ENCODE results near the gene RAC3.

The RAC3 gene

DNA sequence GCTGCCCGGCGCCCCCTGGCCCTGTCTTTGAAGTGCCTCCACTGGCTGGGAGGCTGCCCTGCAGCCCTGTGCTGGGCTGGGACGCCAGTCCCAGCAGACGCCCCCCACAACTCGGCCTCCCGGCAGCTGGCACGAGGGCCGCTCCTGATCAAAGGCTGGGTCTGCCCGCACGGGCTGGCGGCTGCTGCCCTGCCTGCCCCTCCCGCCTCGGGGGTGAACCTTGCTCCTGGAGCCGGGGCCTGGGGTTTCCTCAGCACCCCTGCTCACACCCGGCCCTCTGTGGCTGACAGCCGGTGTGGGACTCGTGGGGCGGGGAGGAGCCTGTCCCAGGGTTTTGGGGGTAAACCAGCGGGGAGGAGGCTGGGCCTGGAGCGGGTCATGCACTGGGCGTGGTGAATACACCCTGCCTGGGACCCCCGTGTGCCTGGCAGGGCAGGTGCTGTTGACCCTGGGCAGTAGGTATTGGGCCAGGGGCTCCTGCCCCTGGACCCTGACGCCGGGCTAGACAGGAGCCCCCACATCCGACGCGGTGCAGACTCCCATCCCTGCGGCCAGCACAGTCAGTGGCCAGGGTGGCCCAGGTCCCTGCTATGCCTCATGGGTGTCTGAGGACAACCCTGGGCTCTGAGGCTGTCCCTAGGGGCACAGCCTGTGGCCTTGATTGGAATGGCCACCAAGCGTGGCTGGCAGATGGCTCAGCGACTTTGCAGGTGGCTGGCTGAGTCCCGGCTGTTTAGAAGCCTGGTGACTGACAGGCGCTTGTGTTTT lies 30.5 kb upstream of the RAC3 start:
- Histone ChIP-seq H3K9me3 (ENCODE audit: control insufficient read depth, low read length) (no peaks in the 10 kb centered on the region), H3K27ac (ENCODE audit: low read depth, low read length, severe bottlenecking) (no peak overlapping the region), H3K4me1 (ENCODE audit: control insufficient read depth, insufficient read depth, low read length, poor library complexity, severe bottlenecking) (peaks cover 51% of the 10 kb centered on the region), H3K4me3 (ENCODE audit: extremely low read depth, insufficient read depth, low read length, poor library complexity, severe bottlenecking) (no peak overlapping the region), H3K36me3 (ENCODE audit: control insufficient read depth, insufficient read depth, low read length) (peaks cover 13% of the 10 kb centered on the region)
- WGBS, 2 experiments (ENCODE audit: insufficient coverage in 2 of 2): 93% methylated on average over 17 to 31 of the region's 32 CpGs

DNA sequence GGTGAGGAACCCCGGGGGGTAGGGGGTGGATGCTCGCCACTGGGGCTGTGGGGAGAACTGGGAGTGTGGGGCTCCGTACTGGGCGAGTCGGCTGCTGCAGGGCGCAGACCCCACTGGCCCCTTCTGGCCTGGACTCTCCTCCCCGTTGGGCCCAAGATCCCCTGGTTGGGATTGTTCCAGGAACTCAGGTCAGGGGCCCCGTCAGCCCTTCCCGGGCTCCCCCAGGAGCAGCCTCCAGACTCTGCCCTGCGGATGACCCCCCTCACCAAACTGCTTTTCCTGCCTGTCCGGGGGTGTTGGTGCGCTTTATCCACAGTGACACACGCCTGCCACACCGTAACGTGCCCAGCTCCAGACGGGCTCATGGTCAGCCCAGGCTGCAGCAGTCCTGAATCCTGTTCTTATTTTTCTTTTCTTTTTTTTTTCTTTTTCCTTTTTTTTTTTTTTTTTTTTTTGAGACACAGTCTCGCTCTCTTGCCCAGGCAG lies 29.9 kb upstream of the RAC3 start:
- no peaks in the 10 kb centered on the region for H3K9me3 ChIP-seq (ENCODE audit: control insufficient read depth, low read length)
- no peak overlapping the region for H3K27ac ChIP-seq (ENCODE audit: low read depth, low read length, severe bottlenecking)
- no peak overlapping the region for H3K4me3 ChIP-seq (ENCODE audit: extremely low read depth, insufficient read depth, low read length, poor library complexity, severe bottlenecking)
- WGBS, 2 experiments (ENCODE audit: insufficient coverage in 2 of 2): 89 to 93% methylated on average over 11 to 16 of the region's 17 CpGs
- peaks cover 8% of the 10 kb centered on the region for H3K36me3 ChIP-seq (ENCODE audit: control insufficient read depth, insufficient read depth, low read length)
- peaks cover 57% of the 10 kb centered on the region for H3K4me1 ChIP-seq (ENCODE audit: control insufficient read depth, insufficient read depth, low read length, poor library complexity, severe bottlenecking)

DNA sequence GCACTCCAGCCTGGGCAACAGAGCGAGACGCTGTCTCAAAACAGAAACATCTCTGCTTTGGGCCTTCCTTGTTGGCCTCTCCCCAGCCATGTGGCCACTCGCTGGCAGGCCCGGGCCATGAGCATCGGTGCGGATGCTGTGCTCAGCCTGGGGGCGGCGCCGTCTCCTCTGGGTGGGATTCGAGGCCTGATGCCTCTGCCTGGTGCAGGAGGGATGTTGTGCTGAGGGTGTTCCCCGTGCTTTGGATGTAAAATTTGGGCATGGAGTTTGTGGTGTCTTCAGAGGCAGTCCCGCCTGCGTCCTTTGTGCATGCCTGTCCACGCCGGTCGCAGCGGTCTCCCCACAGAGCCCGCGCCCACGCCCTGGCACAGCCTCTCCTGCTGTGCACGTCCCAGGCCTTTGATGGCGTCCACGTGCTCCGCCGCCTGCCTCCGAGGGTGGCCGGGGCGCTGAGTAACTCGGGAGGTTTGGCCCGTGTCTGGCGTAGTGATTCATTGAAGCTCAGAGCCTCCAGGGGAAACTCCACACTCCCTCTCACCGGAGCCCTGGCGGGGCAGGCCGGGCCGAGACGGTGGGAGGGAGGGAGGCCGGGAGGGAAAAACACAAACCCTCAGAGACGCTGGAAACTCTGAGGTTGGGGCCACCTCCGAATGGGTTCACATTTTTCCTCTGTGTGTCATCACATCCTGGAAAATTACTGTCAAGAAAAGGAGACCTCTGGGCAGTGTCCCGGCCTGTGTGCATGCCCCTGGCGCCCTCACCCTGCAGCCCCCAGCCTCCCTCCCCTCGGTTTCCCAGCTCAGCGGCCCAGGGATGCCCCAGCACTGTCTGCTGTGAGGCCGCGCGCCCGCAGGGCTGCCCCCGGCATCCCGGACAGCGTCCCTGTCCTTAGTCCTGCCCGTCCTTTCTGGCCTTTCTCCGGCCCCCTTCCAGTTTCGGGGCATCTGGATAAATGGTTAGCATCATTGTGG lies 27.8 kb upstream of the RAC3 start:
- 64 to 67% methylated on average over 34 to 47 of the region's 53 CpGs for WGBS, 2 experiments (ENCODE audit: insufficient coverage in 2 of 2)
- Histone ChIP-seq H3K27ac (ENCODE audit: low read depth, low read length, severe bottlenecking) (peak overlapping the region; percentile 90), H3K4me3 (ENCODE audit: extremely low read depth, insufficient read depth, low read length, poor library complexity, severe bottlenecking) (no peak overlapping the region), H3K36me3 (ENCODE audit: control insufficient read depth, insufficient read depth, low read length) (no peaks in the 10 kb centered on the region), H3K4me1 (ENCODE audit: control insufficient read depth, insufficient read depth, low read length, poor library complexity, severe bottlenecking) (peaks cover 63% of the 10 kb centered on the region), H3K9me3 (ENCODE audit: control insufficient read depth, low read length) (no peaks in the 10 kb centered on the region)

- Histone ChIP-seq H3K36me3 (ENCODE audit: control insufficient read depth, insufficient read depth, low read length) (no peaks in the 10 kb centered on the region), H3K9me3 (ENCODE audit: control insufficient read depth, low read length) (no peaks in the 10 kb centered on the region), H3K4me3 (ENCODE audit: extremely low read depth, insufficient read depth, low read length, poor library complexity, severe bottlenecking) (no peak overlapping the region), H3K4me1 (ENCODE audit: control insufficient read depth, insufficient read depth, low read length, poor library complexity, severe bottlenecking) (peaks cover 63% of the 10 kb centered on the region), H3K27ac (ENCODE audit: low read depth, low read length, severe bottlenecking) (peak overlapping the region; percentile 90)
- 94 to 97% methylated on average over 39 of the region's 41 CpGs for WGBS, 2 experiments (ENCODE audit: insufficient coverage in 2 of 2)
Measured at GRCh38 chr17:82004517-82005455, 26.7 kb upstream of the RAC3 start.

DNA sequence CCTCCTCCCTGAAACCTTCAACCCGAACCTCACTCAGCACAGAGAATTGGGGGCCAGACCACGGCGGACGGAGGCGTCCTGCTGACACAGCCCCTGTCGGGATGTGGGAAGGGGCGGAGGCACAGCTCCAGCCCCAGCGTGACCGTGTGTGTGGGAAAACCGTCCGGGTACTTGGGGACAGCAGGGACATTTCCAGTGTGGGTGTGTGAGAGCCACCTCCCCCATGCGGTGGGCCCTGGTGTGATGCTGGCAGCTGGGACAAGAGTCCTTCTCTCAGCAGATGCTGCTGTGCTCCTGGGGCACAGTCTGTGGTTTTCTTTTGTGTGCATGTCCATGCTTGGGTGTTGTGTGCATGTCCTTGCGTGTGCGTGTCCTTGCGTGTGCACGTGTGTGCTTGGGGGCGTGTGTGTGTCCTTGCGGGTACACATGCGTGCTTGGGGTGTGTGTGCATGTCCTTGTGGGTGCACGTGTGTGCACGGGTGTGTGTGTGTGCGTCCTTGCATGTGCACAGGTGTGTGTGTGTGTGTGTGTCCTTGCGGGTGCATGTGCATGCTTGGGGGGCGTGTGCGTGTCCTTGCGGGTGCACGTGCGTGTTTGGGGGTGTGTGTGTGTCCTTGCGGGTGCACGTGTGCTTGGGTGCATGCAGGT lies 25.7 kb upstream of the RAC3 start:
- Histone ChIP-seq H3K4me1 (ENCODE audit: control insufficient read depth, insufficient read depth, low read length, poor library complexity, severe bottlenecking) (peaks cover 55% of the 10 kb centered on the region), H3K27ac (ENCODE audit: low read depth, low read length, severe bottlenecking) (no peak overlapping the region), H3K9me3 (ENCODE audit: control insufficient read depth, low read length) (no peaks in the 10 kb centered on the region), H3K4me3 (ENCODE audit: extremely low read depth, insufficient read depth, low read length, poor library complexity, severe bottlenecking) (no peak overlapping the region), H3K36me3 (ENCODE audit: control insufficient read depth, insufficient read depth, low read length) (no peaks in the 10 kb centered on the region)
- WGBS, 2 experiments (ENCODE audit: insufficient coverage in 2 of 2): 91 to 93% methylated on average over 19 to 30 of the region's 30 CpGs

DNA sequence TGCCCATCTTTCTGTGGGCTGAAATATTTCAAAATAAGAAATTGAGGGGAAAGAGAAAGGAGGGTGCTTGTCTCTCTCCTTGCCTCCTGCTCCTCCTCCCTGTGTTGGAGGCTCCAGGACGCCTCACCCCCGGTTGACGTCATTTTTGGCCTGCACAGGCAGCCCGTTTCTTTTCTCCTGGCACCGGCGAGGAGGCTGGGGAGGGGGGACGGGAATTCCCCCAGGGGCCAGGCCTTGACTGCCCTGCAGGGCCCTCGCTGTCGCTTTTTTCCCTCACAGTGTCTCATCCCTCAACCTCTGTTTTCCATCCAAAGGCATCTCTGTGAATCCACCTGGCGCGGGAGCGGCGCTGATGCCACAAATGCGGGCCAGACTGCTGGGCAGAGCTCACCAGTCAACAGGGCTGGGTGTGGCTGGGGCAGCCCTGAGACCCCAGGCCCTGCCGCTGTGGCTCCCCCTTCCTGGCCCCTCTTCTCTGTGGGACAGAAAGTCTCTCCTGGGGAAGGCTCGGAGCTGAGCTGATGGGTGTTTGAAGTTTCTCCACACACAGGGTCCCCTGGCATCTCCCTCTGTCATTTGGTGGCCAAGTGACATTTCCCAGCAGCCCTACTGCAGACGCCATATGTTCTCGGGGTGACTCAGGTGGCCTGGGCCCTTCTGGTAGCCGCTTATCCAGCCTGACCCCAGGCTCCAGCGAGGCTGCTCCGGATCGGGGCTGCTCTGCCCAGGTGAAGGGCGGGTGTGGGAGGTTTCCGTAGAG lies 24.8 kb upstream of the RAC3 start:
- H3K27ac ChIP-seq (ENCODE audit: low read depth, low read length, severe bottlenecking): no peak overlapping the region
- H3K36me3 ChIP-seq (ENCODE audit: control insufficient read depth, insufficient read depth, low read length): no peaks in the 10 kb centered on the region
- H3K4me3 ChIP-seq (ENCODE audit: extremely low read depth, insufficient read depth, low read length, poor library complexity, severe bottlenecking): no peak overlapping the region
- 93 to 96% methylated on average over 16 to 18 of the region's 24 CpGs for WGBS, 2 experiments (ENCODE audit: insufficient coverage in 2 of 2)
- H3K4me1 ChIP-seq (ENCODE audit: control insufficient read depth, insufficient read depth, low read length, poor library complexity, severe bottlenecking): peaks cover 47% of the 10 kb centered on the region
- no peaks in the 10 kb centered on the region for H3K9me3 ChIP-seq (ENCODE audit: control insufficient read depth, low read length)

GRCh38 chr17:82007228-82007494 lies 24.3 kb upstream of the RAC3 start:
- Histone ChIP-seq H3K9me3 (ENCODE audit: control insufficient read depth, low read length) (no peaks in the 10 kb centered on the region), H3K4me3 (ENCODE audit: extremely low read depth, insufficient read depth, low read length, poor library complexity, severe bottlenecking) (no peak overlapping the region), H3K27ac (ENCODE audit: low read depth, low read length, severe bottlenecking) (no peak overlapping the region), H3K4me1 (ENCODE audit: control insufficient read depth, insufficient read depth, low read length, poor library complexity, severe bottlenecking) (peaks cover 45% of the 10 kb centered on the region), H3K36me3 (ENCODE audit: control insufficient read depth, insufficient read depth, low read length) (peaks cover 3% of the 10 kb centered on the region)
- 94 to 95% methylated on average over 6 of the region's 6 CpGs for WGBS, 2 experiments (ENCODE audit: insufficient coverage in 2 of 2)

- 94 to 95% methylated on average over 25 to 30 of the region's 30 CpGs for WGBS, 2 experiments (ENCODE audit: insufficient coverage in 2 of 2)
- no peak overlapping the region for H3K27ac ChIP-seq (ENCODE audit: low read depth, low read length, severe bottlenecking)
- H3K9me3 ChIP-seq (ENCODE audit: control insufficient read depth, low read length): no peaks in the 10 kb centered on the region
- H3K4me3 ChIP-seq (ENCODE audit: extremely low read depth, insufficient read depth, low read length, poor library complexity, severe bottlenecking): no peak overlapping the region
- H3K36me3 ChIP-seq (ENCODE audit: control insufficient read depth, insufficient read depth, low read length): peaks cover 3% of the 10 kb centered on the region
- peaks cover 46% of the 10 kb centered on the region for H3K4me1 ChIP-seq (ENCODE audit: control insufficient read depth, insufficient read depth, low read length, poor library complexity, severe bottlenecking)
Measured at GRCh38 chr17:82007495-82008257, 23.8 kb upstream of the RAC3 start.

DNA sequence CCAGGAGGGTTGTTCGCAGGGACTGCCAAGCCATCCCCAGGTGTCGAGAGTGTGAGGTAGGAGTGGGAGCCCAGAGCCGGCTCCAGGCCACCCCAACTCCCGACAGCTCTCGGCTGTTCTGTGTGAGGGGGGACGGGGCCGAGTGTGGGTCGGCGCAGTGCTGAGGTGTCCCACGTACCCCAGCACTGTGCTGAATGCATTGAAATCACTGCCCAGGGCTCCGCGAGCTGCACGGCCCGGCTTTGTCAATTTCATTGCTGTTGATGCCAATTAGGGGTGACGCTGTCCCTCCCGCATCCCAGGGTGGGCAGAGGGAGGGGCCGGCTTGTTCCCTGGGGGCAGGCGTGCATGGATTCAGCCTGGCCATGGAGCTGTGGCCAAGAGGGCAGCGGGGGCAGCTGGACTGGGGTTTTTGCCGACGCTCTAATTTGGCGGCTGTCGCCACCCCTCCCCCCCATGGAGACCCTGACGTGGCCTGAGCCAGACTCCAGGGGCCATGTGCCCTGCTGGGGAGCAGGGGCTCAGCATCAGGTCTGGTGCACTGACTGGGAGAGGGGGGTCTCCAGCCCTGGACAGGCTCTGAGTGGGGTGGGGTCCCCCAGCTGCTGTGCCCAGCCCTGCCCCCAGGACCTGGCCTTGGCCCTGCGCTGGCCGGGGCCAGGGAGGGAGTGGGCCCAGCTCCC lies 23.1 kb upstream of the RAC3 start:
- H3K4me3 ChIP-seq (ENCODE audit: extremely low read depth, insufficient read depth, low read length, poor library complexity, severe bottlenecking): no peak overlapping the region
- no peaks in the 10 kb centered on the region for H3K9me3 ChIP-seq (ENCODE audit: control insufficient read depth, low read length)
- no peak overlapping the region for H3K27ac ChIP-seq (ENCODE audit: low read depth, low read length, severe bottlenecking)
- WGBS, 2 experiments (ENCODE audit: insufficient coverage in 2 of 2): 91 to 93% methylated on average over 21 to 22 of the region's 26 CpGs
- H3K4me1 ChIP-seq (ENCODE audit: control insufficient read depth, insufficient read depth, low read length, poor library complexity, severe bottlenecking): peaks cover 46% of the 10 kb centered on the region
- H3K36me3 ChIP-seq (ENCODE audit: control insufficient read depth, insufficient read depth, low read length): peaks cover 3% of the 10 kb centered on the region

All from mesodermal cell (in vitro differentiated cells).